PFSK-1 (cell line): ENCODE data around the gene KRTAP4-3.
"Not testable (repeated sequence)": the region's sequence is repeated elsewhere in the genome, so short reads cannot be mapped to it uniquely, and the experiment has no call there.

Source experiments
- FOXP2 ChIP-seq: optimal IDR thresholded peaks from 2 replicates; pipeline ENCODE3; 2011; ENCODE audit warnings: borderline replicate concordance, control low read depth, inconsistent platforms; ENCODE audit not compliant: insufficient read depth; ENCODE audit errors: extremely low read length, extremely low read depth
- POLR2AphosphoS5 ChIP-seq: IDR thresholded peaks from 2 replicates; pipeline ENCODE4 v1.6.1; 2012; ENCODE audit warnings: low read depth, mild to moderate bottlenecking, control low read depth, low read length, moderate library complexity
- REST ChIP-seq, 2 experiments: IDR thresholded peaks; 2 replicates each; pipeline versions ENCODE4 v1.6.1 to v1.8.0; 2011 to 2012; ENCODE audit warnings: low read depth in 2 of 2, low read length in 2 of 2, control low read depth in 1 of 2, inconsistent platforms in 1 of 2, mild to moderate bottlenecking in 1 of 2, moderate library complexity in 1 of 2; ENCODE audit not compliant: insufficient read depth in 1 of 2
- SIN3A ChIP-seq: IDR thresholded peaks from 2 replicates; pipeline ENCODE4 v1.6.1; 2012; ENCODE audit warnings: mild to moderate bottlenecking, low read length, moderate library complexity, borderline replicate concordance; ENCODE audit not compliant: insufficient read depth
- TAF1 ChIP-seq: IDR thresholded peaks from 2 replicates; pipeline ENCODE4 v1.6.1; 2012; ENCODE audit warnings: low read length, control low read depth, borderline replicate concordance; ENCODE audit not compliant: insufficient read depth

Gene KRTAP4-3

GRCh38 chr17:41125064-41125463 is 43.0 kb downstream of the KRTAP4-3 start:
- TF ChIP-seq TAF1: no peak
- TF ChIP-seq POLR2AphosphoS5: no peak

GRCh38 chr17:41123991-41124371 is 44.0 kb downstream of the KRTAP4-3 start, which contains the start of gene KRTAP4-12:
Gene KRTAP4-12, minus strand, starts transcription at chr17:41124182. Its CDS starts 60 bp downstream, at chr17:41124122.
- not testable (repeated sequence) for TF ChIP-seq SIN3A, POLR2AphosphoS5, TAF1

- TF ChIP-seq REST (IDR thresholded peaks at IDR 0.05; ENCODE audit: insufficient read depth in 1 of 2, low read depth in 2 of 2, low read length in 2 of 2) (no peak), TAF1 (no peak), FOXP2 (no peak), SIN3A (no peak), POLR2AphosphoS5 (no peak)
These were observed 46.3 kb downstream of the KRTAP4-3 start for GRCh38 chr17:41121742-41122141.

GRCh38 chr17:41118721-41119120 is 49.3 kb downstream of the KRTAP4-3 start:
- TF ChIP-seq SIN3A: no peak
- TF ChIP-seq FOXP2: no peak
- TF ChIP-seq REST (IDR thresholded peaks at IDR 0.05; ENCODE audit: insufficient read depth in 1 of 2, low read depth in 2 of 2, low read length in 2 of 2): no peak
- TF ChIP-seq POLR2AphosphoS5: no peak
- no peak for TF ChIP-seq TAF1

- TF ChIP-seq POLR2AphosphoS5; REST (IDR thresholded peaks at IDR 0.05; ENCODE audit: insufficient read depth in 1 of 2, low read depth in 2 of 2, low read length in 2 of 2); TAF1: not testable (repeated sequence)
These were observed 50.1 kb downstream of the KRTAP4-3 start, which contains the start of gene KRTAP4-11 for GRCh38 chr17:41117846-41118386. Gene KRTAP4-11, minus strand, starts transcription at chr17:41118373. Its CDS starts 58 bp downstream, at chr17:41118315.
